Measurements from ENCODE around the gene SCMH1.

The SCMH1 gene

GRCh38 chr1:41046347-41046775, 195.7 kb downstream of the SCMH1 start:
- H3K36me3 Mint-ChIP-seq (ENCODE audit: low read depth): peaks cover 14% of the 10 kb centered on the region
- no peak for DNase-seq (ENCODE audit: low spot score)

GRCh38 chr1:41045740-41046139, 196.4 kb downstream of the SCMH1 start:
- H3K36me3 Mint-ChIP-seq (ENCODE audit: low read depth): peaks cover 14% of the 10 kb centered on the region

More at GRCh38 chr1:41046347-41046775, 195.7 kb downstream of the SCMH1 start:
- Mint-ChIP-seq H3K27me3 (ENCODE audit: low read depth) (no peaks in the 10 kb centered on the region), H3K4me1 (ENCODE audit: low read depth) (peaks cover 13% of the 10 kb centered on the region), H3K9me3 (no peaks in the 10 kb centered on the region), H3K27ac (no peak overlapping the region), H3K4me3 (no peak overlapping the region)

GRCh38 chr1:41044187-41044586, 197.9 kb downstream of the SCMH1 start:
- H3K9me3 Mint-ChIP-seq: no peaks in the 10 kb centered on the region
- H3K4me1 Mint-ChIP-seq (ENCODE audit: low read depth): peaks cover 13% of the 10 kb centered on the region
- peak overlapping the region; percentile 64 for H3K27ac Mint-ChIP-seq
- peak overlapping the region; percentile 16 for H3K4me3 Mint-ChIP-seq
- H3K36me3 Mint-ChIP-seq (ENCODE audit: low read depth): peaks cover 19% of the 10 kb centered on the region
- DNase-seq (ENCODE audit: low spot score): no peak
- no peaks in the 10 kb centered on the region for H3K27me3 Mint-ChIP-seq (ENCODE audit: low read depth)

More at GRCh38 chr1:41045740-41046139, 196.4 kb downstream of the SCMH1 start:
- peaks cover 13% of the 10 kb centered on the region for H3K4me1 Mint-ChIP-seq (ENCODE audit: low read depth)
- no peaks in the 10 kb centered on the region for H3K9me3 Mint-ChIP-seq
- no peak overlapping the region for H3K4me3 Mint-ChIP-seq
- peak overlapping the region; percentile 33 for H3K27ac Mint-ChIP-seq
- no peaks in the 10 kb centered on the region for H3K27me3 Mint-ChIP-seq (ENCODE audit: low read depth)
- no peak for DNase-seq (ENCODE audit: low spot score)

- peak overlapping the region; percentile 14 for H3K27ac Mint-ChIP-seq
- H3K36me3 Mint-ChIP-seq (ENCODE audit: low read depth): peaks cover 15% of the 10 kb centered on the region
- H3K27me3 Mint-ChIP-seq (ENCODE audit: low read depth): no peaks in the 10 kb centered on the region
- no peak for DNase-seq (ENCODE audit: low spot score)
- peaks cover 13% of the 10 kb centered on the region for H3K4me1 Mint-ChIP-seq (ENCODE audit: low read depth)
- no peak overlapping the region for H3K4me3 Mint-ChIP-seq
- H3K9me3 Mint-ChIP-seq: no peaks in the 10 kb centered on the region
These were observed 200.4 kb downstream of the SCMH1 start for GRCh38 chr1:41041614-41042270.

GRCh38 chr1:41038110-41038509, 204.0 kb downstream of the SCMH1 start:
- peaks cover 4% of the 10 kb centered on the region for H3K4me1 Mint-ChIP-seq (ENCODE audit: low read depth)
- no peak for DNase-seq (ENCODE audit: low spot score)
- H3K27ac Mint-ChIP-seq: no peak overlapping the region
- no peak overlapping the region for H3K4me3 Mint-ChIP-seq
- peaks cover 16% of the 10 kb centered on the region for H3K36me3 Mint-ChIP-seq (ENCODE audit: low read depth)
- H3K9me3 Mint-ChIP-seq: no peaks in the 10 kb centered on the region
- H3K27me3 Mint-ChIP-seq (ENCODE audit: low read depth): no peaks in the 10 kb centered on the region

GRCh38 chr1:41037116-41037903, 204.8 kb downstream of the SCMH1 start:
- DNase-seq (ENCODE audit: low spot score): no peak
- Mint-ChIP-seq H3K4me3 (no peak overlapping the region), H3K27ac (no peak overlapping the region), H3K36me3 (ENCODE audit: low read depth) (peaks cover 16% of the 10 kb centered on the region), H3K27me3 (ENCODE audit: low read depth) (no peaks in the 10 kb centered on the region), H3K9me3 (no peaks in the 10 kb centered on the region), H3K4me1 (ENCODE audit: low read depth) (peaks cover 4% of the 10 kb centered on the region)

GRCh38 chr1:41033272-41033671, 208.8 kb downstream of the SCMH1 start:
- Mint-ChIP-seq H3K4me3 (no peak overlapping the region), H3K27me3 (ENCODE audit: low read depth) (no peaks in the 10 kb centered on the region), H3K9me3 (no peaks in the 10 kb centered on the region), H3K36me3 (ENCODE audit: low read depth) (peaks cover 28% of the 10 kb centered on the region), H3K4me1 (ENCODE audit: low read depth) (no peaks in the 10 kb centered on the region), H3K27ac (no peak overlapping the region)
- no peak for DNase-seq (ENCODE audit: low spot score)

GRCh38 chr1:41032147-41032546, 210.0 kb downstream of the SCMH1 start:
- Mint-ChIP-seq H3K27ac (no peak overlapping the region), H3K9me3 (no peaks in the 10 kb centered on the region), H3K4me3 (no peak overlapping the region), H3K27me3 (ENCODE audit: low read depth) (no peaks in the 10 kb centered on the region), H3K36me3 (ENCODE audit: low read depth) (peaks cover 28% of the 10 kb centered on the region), H3K4me1 (ENCODE audit: low read depth) (no peaks in the 10 kb centered on the region)
- no peak for DNase-seq (ENCODE audit: low spot score)

GRCh38 chr1:41030872-41031616, 211.1 kb downstream of the SCMH1 start:
- H3K27me3 Mint-ChIP-seq (ENCODE audit: low read depth): no peaks in the 10 kb centered on the region
- H3K36me3 Mint-ChIP-seq (ENCODE audit: low read depth): peaks cover 28% of the 10 kb centered on the region
- no peaks in the 10 kb centered on the region for H3K4me1 Mint-ChIP-seq (ENCODE audit: low read depth)
- no peak overlapping the region for H3K27ac Mint-ChIP-seq
- H3K9me3 Mint-ChIP-seq: no peaks in the 10 kb centered on the region
- DNase-seq (ENCODE audit: low spot score): no peak
- H3K4me3 Mint-ChIP-seq: no peak overlapping the region

GRCh38 chr1:41028034-41028642, 214.0 kb downstream of the SCMH1 start:
- no peak for DNase-seq (ENCODE audit: low spot score)
- Mint-ChIP-seq H3K9me3 (no peaks in the 10 kb centered on the region), H3K36me3 (ENCODE audit: low read depth) (peaks cover 22% of the 10 kb centered on the region), H3K4me3 (no peak overlapping the region), H3K4me1 (ENCODE audit: low read depth) (no peaks in the 10 kb centered on the region), H3K27ac (no peak overlapping the region), H3K27me3 (ENCODE audit: low read depth) (no peaks in the 10 kb centered on the region)

- Mint-ChIP-seq H3K36me3 (ENCODE audit: low read depth) (peaks cover 15% of the 10 kb centered on the region), H3K9me3 (no peaks in the 10 kb centered on the region), H3K27ac (no peak overlapping the region), H3K27me3 (ENCODE audit: low read depth) (no peaks in the 10 kb centered on the region), H3K4me1 (ENCODE audit: low read depth) (no peaks in the 10 kb centered on the region), H3K4me3 (no peak overlapping the region)
- DNase-seq (ENCODE audit: low spot score): no peak
These were observed 215.9 kb downstream of the SCMH1 start for GRCh38 chr1:41025979-41026819.

- DNase-seq (ENCODE audit: low spot score): no peak
- H3K27ac Mint-ChIP-seq: no peak overlapping the region
- no peaks in the 10 kb centered on the region for H3K27me3 Mint-ChIP-seq (ENCODE audit: low read depth)
- peaks cover 9% of the 10 kb centered on the region for H3K36me3 Mint-ChIP-seq (ENCODE audit: low read depth)
- no peak overlapping the region for H3K4me3 Mint-ChIP-seq
- H3K9me3 Mint-ChIP-seq: no peaks in the 10 kb centered on the region
- H3K4me1 Mint-ChIP-seq (ENCODE audit: low read depth): no peaks in the 10 kb centered on the region
These were observed 217.2 kb downstream of the SCMH1 start for GRCh38 chr1:41024953-41025352.
